Erythroblast (primary cell): ENCODE results near the gene OPHN1.

Experiments used
- GATA1 ChIP-seq: IDR thresholded peaks from 2 replicates; pipeline ENCODE4 v1.6.1; 2011; ENCODE audit warnings: low read depth, mild to moderate bottlenecking, control low read depth, low read length, moderate library complexity
- POLR2A ChIP-seq: IDR thresholded peaks from 2 replicates; pipeline ENCODE4 v1.6.1; 2011; ENCODE audit warnings: mild to moderate bottlenecking, low read length

- no peak for TF ChIP-seq POLR2A
- no peak for TF ChIP-seq GATA1
These were observed 246.6 kb downstream of the OPHN1 start for GRCh38 chrX:68186552-68187262.
